Measurements from ENCODE around the gene VWF.
A peak's percentile ranks its signal among the peaks of the same experiment; 100 is the strongest.

Gene VWF

GRCh38 chr12:6124411-6125309, at the start of gene VWF:
TSS of gene VWF (minus strand) at chr12:6124670. CDS start at chr12:6123196, 1,474 bp downstream.
- TF ChIP-seq POLR2A (IDR thresholded peaks at IDR 0.05; ENCODE audit: extremely low read depth, insufficient read length) (no peak), MYC (IDR thresholded peaks at IDR 0.05; ENCODE audit: low read depth, low read length) (no peak), CTCF (IDR thresholded peaks at IDR 0.05; ENCODE audit: low read depth, low read length) (no peak), MAX (IDR thresholded peaks at IDR 0.05; ENCODE audit: low read depth, low read length) (no peak)
- no peak within 1 kb of the TSS for H3K4me3 ChIP-seq (ENCODE audit: low read depth, low read length)
- no peak for DNase-seq (ENCODE audit: low read depth)

- no peak overlapping the region for H3K4me3 ChIP-seq (ENCODE audit: low read depth, low read length)
- no peak for TF ChIP-seq MYC (IDR thresholded peaks at IDR 0.05; ENCODE audit: low read depth, low read length)
- TF ChIP-seq MAX (IDR thresholded peaks at IDR 0.05; ENCODE audit: low read depth, low read length) = no peak
- TF ChIP-seq POLR2A (IDR thresholded peaks at IDR 0.05; ENCODE audit: extremely low read depth, insufficient read length) = no peak
- TF ChIP-seq CTCF (IDR thresholded peaks at IDR 0.05; ENCODE audit: low read depth, low read length) = no peak
- no peak for DNase-seq (ENCODE audit: low read depth)
These were observed 48.4 kb upstream of the VWF start for GRCh38 chr12:6172862-6173261.

GRCh38 chr12:6172086-6172485, 47.6 kb upstream of the VWF start:
- no peak for DNase-seq (ENCODE audit: low read depth)
- TF ChIP-seq CTCF (IDR thresholded peaks at IDR 0.05; ENCODE audit: low read depth, low read length) (no peak), POLR2A (IDR thresholded peaks at IDR 0.05; ENCODE audit: extremely low read depth, insufficient read length) (no peak), MYC (IDR thresholded peaks at IDR 0.05; ENCODE audit: low read depth, low read length) (no peak), MAX (IDR thresholded peaks at IDR 0.05; ENCODE audit: low read depth, low read length) (no peak)
- no peak overlapping the region for H3K4me3 ChIP-seq (ENCODE audit: low read depth, low read length)

- no peak for DNase-seq (ENCODE audit: low read depth)
- no peak overlapping the region for H3K4me3 ChIP-seq (ENCODE audit: low read depth, low read length)
- no peak for TF ChIP-seq MYC (IDR thresholded peaks at IDR 0.05; ENCODE audit: low read depth, low read length)
- no peak for TF ChIP-seq CTCF (IDR thresholded peaks at IDR 0.05; ENCODE audit: low read depth, low read length)
- no peak for TF ChIP-seq POLR2A (IDR thresholded peaks at IDR 0.05; ENCODE audit: extremely low read depth, insufficient read length)
- TF ChIP-seq MAX (IDR thresholded peaks at IDR 0.05; ENCODE audit: low read depth, low read length) = no peak
These were observed 47.0 kb upstream of the VWF start for GRCh38 chr12:6171409-6172015.

GRCh38 chr12:6167327-6168280, 43.1 kb upstream of the VWF start:
- TF ChIP-seq MAX (IDR thresholded peaks at IDR 0.05; ENCODE audit: low read depth, low read length) = peak; percentile 79
- TF ChIP-seq MYC (IDR thresholded peaks at IDR 0.05; ENCODE audit: low read depth, low read length) = peak; percentile 80
- TF ChIP-seq POLR2A (IDR thresholded peaks at IDR 0.05; ENCODE audit: extremely low read depth, insufficient read length) = peak; percentile 15
- no peak for TF ChIP-seq CTCF (IDR thresholded peaks at IDR 0.05; ENCODE audit: low read depth, low read length)
- no peak overlapping the region for H3K4me3 ChIP-seq (ENCODE audit: low read depth, low read length)
- DNase-seq (ENCODE audit: low read depth) = peak; percentile 98

Data from NB4 (cell line).